B cell (primary cell): Measurements from ENCODE around the gene ZMYND19. TPM values are rescaled to one million over a fixed set of nuclear protein-coding genes. Genes with fewer than 3 reads are reported as not detected.

Experiments
- ATAC-seq: fragments of 200-7000 bp; cut with Tn5 transposase; one replicate; pipeline ENCODE4 v1.10.0; 2021; ENCODE audit warnings: low read depth, mild to moderate bottlenecking, moderate number of reproducible peaks, moderate library complexity
- CTCF ChIA-PET: fragments of 350-600 bp; sonication (Branson Sonifier 250); formaldehyde crosslinking; loops from one replicate; lab custom pipeline; 2021; ENCODE audit warnings: antibody characterized with exemption, inconsistent platforms; lab: Charles Lee
- POLR2A ChIA-PET: fragments of 350-600 bp; sonication (Branson Sonifier 250); formaldehyde crosslinking; loops from one replicate; lab custom pipeline; 2021; ENCODE audit warnings: antibody characterized with exemption; lab: Charles Lee
- DNase-seq: peaks from one replicate; pipeline ENCODE4 v3.0.0; 2013
- H2AFZ ChIP-seq: 2 replicates; pipeline ENCODE4 v1.6.1; 2012; ENCODE audit warnings: mild to moderate bottlenecking, low read depth, low read length; ENCODE audit not compliant: insufficient read depth, poor library complexity, severe bottlenecking
- H3K27ac ChIP-seq, 2 donors: 1 replicate in 1 of 2; 2 replicates in 1 of 2; pipeline ENCODE4 v1.5.1; 2012 to 2013; ENCODE audit warnings: low read length in 2 of 2, mild to moderate bottlenecking in 2 of 2, moderate library complexity in 1 of 2
- H3K27me3 ChIP-seq, 4 experiments: fragments of 200-600 bp in 1 of 4; sonication (generic) in 1 of 4; replicated peaks in 1 of 4; 1 replicate in 2 of 4; 2 replicates in 2 of 4; pipeline versions ENCODE4 v1.6.1 to v1.7.0; 2013 to 2016; ENCODE audit warnings: low read length in 3 of 4, mild to moderate bottlenecking in 2 of 4, mixed read lengths in 1 of 4, moderate library complexity in 1 of 4; ENCODE audit not compliant: insufficient read depth in 4 of 4, control insufficient read depth in 3 of 4; ENCODE audit errors: control extremely low read depth in 1 of 4
- H3K36me3 ChIP-seq, 2 experiments: replicated peaks in 1 of 2; 1 replicate in 1 of 2; 2 replicates in 1 of 2; pipeline versions ENCODE4 v1.6.1 to v1.7.1; 2013; ENCODE audit warnings: low read length in 1 of 2; ENCODE audit not compliant: insufficient read depth in 2 of 2, control insufficient read depth in 1 of 2; ENCODE audit errors: control extremely low read depth in 1 of 2, extremely low read depth in 1 of 2
- H3K4me1 ChIP-seq, 2 donors: fragments of 200-600 bp in 1 of 2; sonication (generic) in 1 of 2; 1 replicate in 1 of 2; 2 replicates in 1 of 2; pipeline versions ENCODE4 v1.5.1 to v1.6.1; 2013 to 2017; ENCODE audit warnings: low read length in 2 of 2; ENCODE audit not compliant: control insufficient read depth in 2 of 2, insufficient read depth in 2 of 2
- H3K4me2 ChIP-seq: replicated peaks from 2 replicates; pipeline ENCODE3; 2012; ENCODE audit warnings: mild to moderate bottlenecking, low read depth, low read length; ENCODE audit not compliant: poor library complexity, severe bottlenecking
- H3K4me3 ChIP-seq, 5 experiments: fragments of 200-600 bp in 1 of 5; sonication (generic) in 1 of 5; 1 replicate in 3 of 5; 2 replicates in 2 of 5; pipeline versions ENCODE4 v1.5.1 to v1.7.0; 2011 to 2016; ENCODE audit warnings: low read length in 4 of 5, mild to moderate bottlenecking in 4 of 5, low read depth in 2 of 5, control low read depth in 1 of 5, moderate library complexity in 1 of 5; ENCODE audit not compliant: insufficient read depth in 1 of 5; ENCODE audit errors: control extremely low read depth in 1 of 5, extremely low read depth in 1 of 5
- H3K79me2 ChIP-seq: fragments of 200-600 bp; sonication (generic); one replicate; pipeline ENCODE4 v1.6.0; 2016; ENCODE audit warnings: low read length; ENCODE audit not compliant: control insufficient read depth, insufficient read depth
- H3K9ac ChIP-seq: fragments of 200-600 bp; sonication (generic); 2 replicates; pipeline ENCODE4 v1.6.1; 2017; ENCODE audit warnings: mild to moderate bottlenecking, low read length, moderate library complexity
- H3K9me3 ChIP-seq, 3 donors: one replicate each; pipeline versions ENCODE4 v1.6.1 to v1.7.1; 2013; ENCODE audit warnings: low read length in 2 of 3; ENCODE audit not compliant: control insufficient read depth in 2 of 3, insufficient read depth in 1 of 3; ENCODE audit errors: control extremely low read depth in 1 of 3
- H4K20me1 ChIP-seq: 2 replicates; pipeline ENCODE4 v1.6.0; 2012; ENCODE audit warnings: mild to moderate bottlenecking, low read length; ENCODE audit not compliant: insufficient read depth, control insufficient read depth, poor library complexity, severe bottlenecking
- H3K27ac Mint-ChIP-seq: one replicate; pipeline ENCODE4 v1.8.0; 2021; ENCODE audit warnings: mixed read lengths
- H3K27me3 Mint-ChIP-seq: one replicate; pipeline ENCODE4 v1.8.0; 2021; ENCODE audit warnings: mixed read lengths
- H3K4me1 Mint-ChIP-seq: one replicate; pipeline ENCODE4 v1.8.0; 2021; ENCODE audit warnings: mixed read lengths
- H3K4me3 Mint-ChIP-seq: one replicate; pipeline ENCODE4 v1.8.0; 2021; ENCODE audit warnings: mixed read lengths
- H3K9me3 Mint-ChIP-seq: one replicate; pipeline ENCODE4 v1.8.0; 2022; ENCODE audit warnings: mixed read lengths; ENCODE audit not compliant: insufficient read depth
- EZH2 ChIP-seq: IDR thresholded peaks from 2 replicates; pipeline ENCODE4 v1.6.1; 2012; ENCODE audit warnings: borderline replicate concordance, low read depth, mild to moderate bottlenecking, moderate library complexity, low read length; ENCODE audit not compliant: insufficient read depth, poor library complexity, severe bottlenecking
- WGBS: methylation state at CpG from one replicate; pipeline ENCODE4 v1.1.5; 2013; ENCODE audit warnings: missing lambda C conversion rate; ENCODE audit not compliant: insufficient coverage; 5-methylcytosine and 5-hydroxymethylcytosine counted together
- intact Hi-C: fragments of 100-400 bp; cut with micrococcal nuclease; formaldehyde crosslinking; loops from one replicate; pipeline ENCODE4 v1.10.0; 2022
- polyA plus RNA-seq: library from polyadenylated mRNA; depleted of rRNA; stranded (reverse); fragments of >200 nt; gene quantifications from 2 replicates; pipeline ENCODE4 v1.2.3, GENCODE V29; 2012
- total RNA-seq, 2 donors: library from RNA; stranded (reverse); fragments of 120-200 nt in 1 of 2; gene quantifications; 1 replicate in 1 of 2; 2 replicates in 1 of 2; pipeline versions ENCODE4 v1.2.3 to v1.2.4, GENCODE V29; 2013 to 2022
- TF ChIP-seq, protein P1 (sequence below): fragments of 200-600 bp; IDR thresholded peaks from one replicate; pipeline ENCODE4 v1.8.0; 2022; ENCODE audit warnings: antibody characterized with exemption, mild to moderate bottlenecking

Gene ZMYND19
- total and polyA plus RNA-seq, 2 donors (not counting 1 experiment from before 2014, with no cell fraction given), result 22.0 to 24.1 TPM

DNA sequence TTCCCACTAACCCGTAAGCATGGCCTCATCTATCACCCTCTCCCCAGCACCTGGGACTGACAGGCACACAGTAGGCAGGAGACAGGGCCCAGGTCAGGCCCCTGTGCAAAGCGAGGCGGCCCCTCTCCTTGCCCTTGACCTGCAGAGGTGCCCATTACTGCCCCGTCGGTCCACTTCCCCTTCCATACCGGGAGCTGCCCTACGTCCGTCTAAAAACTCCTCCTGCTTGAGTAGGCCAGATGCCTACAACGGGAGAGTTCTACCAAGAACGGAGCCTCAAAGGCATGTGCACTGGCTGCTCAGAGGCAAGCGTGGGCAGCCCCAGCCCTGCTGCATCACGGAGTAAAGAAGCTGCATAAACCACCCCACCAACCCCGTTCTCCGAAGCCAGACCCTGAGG, 7.0 kb downstream of the ZMYND19 start:
- DNase-seq (no peak), ATAC-seq (no peak)
- Histone ChIP-seq H3K4me2 (no peak overlapping the region), H4K20me1 (no peaks in the 10 kb centered on the region), H3K9ac (no peak overlapping the region), H2AFZ (no peak overlapping the region), H3K27ac (no peak overlapping the region), H3K79me2 (peaks cover 12% of the 10 kb centered on the region), H3K4me1 (peaks cover 4 to 6% of the 10 kb centered on the region in 2 donors), H3K9me3 (no peaks in the 10 kb centered on the region), H3K36me3 (peaks cover 0 to 44% of the 10 kb centered on the region in 2 experiments), H3K4me3 (no peak overlapping the region), H3K27me3 (no peaks in the 10 kb centered on the region)
- Mint-ChIP-seq H3K4me1 (peaks cover 3% of the 10 kb centered on the region), H3K27me3 (no peaks in the 10 kb centered on the region), H3K4me3 (no peak overlapping the region), H3K9me3 (no peaks in the 10 kb centered on the region), H3K27ac (no peak overlapping the region)
- ChIA-PET POLR2A (no interaction called here), CTCF (no interaction called here)
- intact Hi-C loops, result no loop called here
- 89% methylated on average over 11 of the region's 14 CpGs for WGBS
- no peak for TF ChIP-seq EZH2
- TF ChIP-seq, protein P1, sequence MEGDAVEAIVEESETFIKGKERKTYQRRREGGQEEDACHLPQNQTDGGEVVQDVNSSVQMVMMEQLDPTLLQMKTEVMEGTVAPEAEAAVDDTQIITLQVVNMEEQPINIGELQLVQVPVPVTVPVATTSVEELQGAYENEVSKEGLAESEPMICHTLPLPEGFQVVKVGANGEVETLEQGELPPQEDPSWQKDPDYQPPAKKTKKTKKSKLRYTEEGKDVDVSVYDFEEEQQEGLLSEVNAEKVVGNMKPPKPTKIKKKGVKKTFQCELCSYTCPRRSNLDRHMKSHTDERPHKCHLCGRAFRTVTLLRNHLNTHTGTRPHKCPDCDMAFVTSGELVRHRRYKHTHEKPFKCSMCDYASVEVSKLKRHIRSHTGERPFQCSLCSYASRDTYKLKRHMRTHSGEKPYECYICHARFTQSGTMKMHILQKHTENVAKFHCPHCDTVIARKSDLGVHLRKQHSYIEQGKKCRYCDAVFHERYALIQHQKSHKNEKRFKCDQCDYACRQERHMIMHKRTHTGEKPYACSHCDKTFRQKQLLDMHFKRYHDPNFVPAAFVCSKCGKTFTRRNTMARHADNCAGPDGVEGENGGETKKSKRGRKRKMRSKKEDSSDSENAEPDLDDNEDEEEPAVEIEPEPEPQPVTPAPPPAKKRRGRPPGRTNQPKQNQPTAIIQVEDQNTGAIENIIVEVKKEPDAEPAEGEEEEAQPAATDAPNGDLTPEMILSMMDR, result no peak

DNA sequence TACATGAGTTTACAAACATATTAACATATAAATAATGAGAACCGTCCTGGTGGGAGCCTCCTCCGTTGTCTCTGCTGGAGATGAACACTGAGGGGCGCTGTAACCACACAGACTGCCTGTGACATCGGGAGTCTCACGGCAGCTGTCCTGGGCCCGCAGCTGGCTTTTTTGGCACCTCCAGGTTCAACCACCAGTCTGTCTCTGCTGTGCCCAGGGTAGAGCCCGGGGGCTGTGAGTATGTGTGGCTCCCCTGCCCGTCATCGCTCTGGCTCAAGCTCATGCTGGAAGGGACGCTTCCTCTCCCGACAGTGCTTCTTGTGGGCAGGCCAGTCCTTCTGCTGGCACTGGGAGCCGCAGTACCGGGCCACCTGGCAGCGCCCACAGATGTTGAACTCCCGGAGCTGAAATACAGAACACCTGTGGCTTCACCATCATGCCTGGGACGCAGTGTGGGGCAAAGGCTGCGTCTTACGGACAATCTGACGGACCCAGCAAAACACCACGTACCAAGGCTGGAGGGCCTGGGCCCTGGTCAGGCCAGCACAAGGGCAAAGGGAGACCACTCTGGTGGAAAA, 7.9 kb downstream of the ZMYND19 start:
- Histone ChIP-seq H3K36me3 (peaks cover 0 to 37% of the 10 kb centered on the region in 2 experiments), H3K27ac (no peak overlapping the region), H3K4me2 (no peak overlapping the region), H3K4me3 (no peak overlapping the region), H3K9me3 (no peaks in the 10 kb centered on the region), H4K20me1 (peaks cover 7% of the 10 kb centered on the region), H3K79me2 (peaks cover 17% of the 10 kb centered on the region), H3K27me3 (no peaks in the 10 kb centered on the region), H3K4me1 (peaks cover 10 to 15% of the 10 kb centered on the region in 2 donors), H2AFZ (no peak overlapping the region), H3K9ac (no peak overlapping the region)
- ChIA-PET CTCF (interaction anchor here (0.7 to 1.2 kb wide), 3 partner anchors 21 to 113 kb away, joined by 3 to 4 read pairs (median 3); no protein-coding TSS in a partner anchor), POLR2A (no interaction called here)
- no peak overlapping the region for H3K27ac Mint-ChIP-seq
- no peaks in the 10 kb centered on the region for H3K9me3 Mint-ChIP-seq
- H3K4me3 Mint-ChIP-seq, result no peak overlapping the region
- intact Hi-C loops, result no loop called here
- 97% methylated on average over 20 of the region's 20 CpGs for WGBS
- no peak for TF ChIP-seq EZH2
- TF ChIP-seq, protein P1, result no peak
- no peaks in the 10 kb centered on the region for H3K27me3 Mint-ChIP-seq
- DNase-seq (no peak), ATAC-seq (no peak)
- H3K4me1 Mint-ChIP-seq, result peaks cover 6% of the 10 kb centered on the region
